ACC112 (cell line): ENCODE data around the gene MYO3B.
"Not testable (repeated sequence)": the region's sequence is repeated elsewhere in the genome, so short reads cannot be mapped to it uniquely, and the experiment has no call there.

ENCODE experiments used
- H2AFZ ChIP-seq: fragments of 200-600 bp; sonication (generic); one replicate; pipeline ENCODE4 v1.6.0; 2017; ENCODE audit warnings: antibody characterized with exemption, low read length; ENCODE audit not compliant: unreplicated experiment
- H3K27ac ChIP-seq: fragments of 200-600 bp; sonication (generic); 2 replicates; pipeline ENCODE4 v1.5.1; 2014; ENCODE audit warnings: low read depth, mild to moderate bottlenecking, antibody characterized with exemption, low read length, moderate library complexity
- H3K27me3 ChIP-seq: fragments of 200-600 bp; sonication (generic); 2 replicates; pipeline ENCODE4 v1.6.1; 2014; ENCODE audit warnings: mild to moderate bottlenecking, antibody characterized with exemption, low read length, moderate library complexity, mixed read lengths; ENCODE audit not compliant: insufficient read depth
- H3K36me3 ChIP-seq: fragments of 200-600 bp; sonication (generic); 2 replicates; pipeline ENCODE4 v1.6.1; 2016; ENCODE audit warnings: mild to moderate bottlenecking, antibody characterized with exemption, low read length, moderate library complexity, mixed read lengths; ENCODE audit not compliant: insufficient read depth
- H3K4me1 ChIP-seq: fragments of 200-600 bp; sonication (generic); one replicate; pipeline ENCODE4 v1.6.1; 2016; ENCODE audit warnings: low read length, mixed read lengths; ENCODE audit not compliant: insufficient read depth, unreplicated experiment, control insufficient read depth
- H3K4me3 ChIP-seq: fragments of 200-600 bp; sonication (generic); 2 replicates; pipeline ENCODE4 v1.5.1; 2014; ENCODE audit warnings: mild to moderate bottlenecking, low read depth, low read length
- H3K79me2 ChIP-seq: fragments of 200-600 bp; sonication (generic); one replicate; pipeline ENCODE4 v1.6.0; 2016; ENCODE audit warnings: low read length; ENCODE audit not compliant: control insufficient read depth, unreplicated experiment, insufficient read depth

Gene MYO3B

GRCh38 chr2:170467568-170468422 is 289.8 kb downstream of the MYO3B start:
- Histone ChIP-seq H3K36me3 (no peaks in the 10 kb centered on the region), H2AFZ (no peak overlapping the region), H3K79me2 (no peaks in the 10 kb centered on the region), H3K27me3 (no peaks in the 10 kb centered on the region), H3K4me3 (no peak overlapping the region), H3K27ac (peak overlapping the region; percentile 19; the same call in 1 of the 2 replicates), H3K4me1 (peaks cover 5% of the 10 kb centered on the region)

GRCh38 chr2:170468557-170468956 is 290.6 kb downstream of the MYO3B start:
- no peaks in the 10 kb centered on the region for H3K79me2 ChIP-seq
- no peaks in the 10 kb centered on the region for H3K27me3 ChIP-seq
- peaks cover 5% of the 10 kb centered on the region for H3K4me1 ChIP-seq
- H3K36me3 ChIP-seq = no peaks in the 10 kb centered on the region
- no peak overlapping the region for H3K4me3 ChIP-seq
- no peak overlapping the region for H3K27ac ChIP-seq
- no peak overlapping the region for H2AFZ ChIP-seq

- H3K4me1 ChIP-seq, H3K79me2 ChIP-seq, H3K27me3 ChIP-seq, H3K4me3 ChIP-seq, H3K36me3 ChIP-seq, H3K27ac ChIP-seq, H2AFZ ChIP-seq: not testable (repeated sequence)
Measured at GRCh38 chr2:170472498-170472897, 294.6 kb downstream of the MYO3B start.

GRCh38 chr2:170475878-170476277 is 297.9 kb downstream of the MYO3B start:
- Histone ChIP-seq H3K79me2 (no peaks in the 10 kb centered on the region), H3K27me3 (0 out of 2 replicates have a peak, but pooled peaks cover 8% of the 10 kb centered on the region), H3K4me1 (no peaks in the 10 kb centered on the region), H3K4me3 (no peak overlapping the region), H3K27ac (no peak overlapping the region), H3K36me3 (no peaks in the 10 kb centered on the region), H2AFZ (no peak overlapping the region)

GRCh38 chr2:170477630-170478029 is 299.7 kb downstream of the MYO3B start:
- H2AFZ ChIP-seq = no peak overlapping the region
- no peaks in the 10 kb centered on the region for H3K36me3 ChIP-seq
- H3K27me3 ChIP-seq = 0 out of 2 replicates have a peak, but pooled peaks cover 8% of the 10 kb centered on the region
- no peaks in the 10 kb centered on the region for H3K4me1 ChIP-seq
- no peak overlapping the region for H3K4me3 ChIP-seq
- H3K27ac ChIP-seq = no peak overlapping the region
- H3K79me2 ChIP-seq = no peaks in the 10 kb centered on the region

GRCh38 chr2:170481201-170481600 is 303.3 kb downstream of the MYO3B start:
- H3K27me3 ChIP-seq = 0 out of 2 replicates have a peak, but pooled peaks cover 3% of the 10 kb centered on the region
- no peaks in the 10 kb centered on the region for H3K4me1 ChIP-seq
- no peaks in the 10 kb centered on the region for H3K79me2 ChIP-seq
- H3K4me3 ChIP-seq = no peak overlapping the region
- no peaks in the 10 kb centered on the region for H3K36me3 ChIP-seq
- H2AFZ ChIP-seq = no peak overlapping the region
- no peak overlapping the region for H3K27ac ChIP-seq

GRCh38 chr2:170484552-170484951 is 306.6 kb downstream of the MYO3B start:
- peaks cover 3% of the 10 kb centered on the region; the same call in 1 of the 2 replicates for H3K27me3 ChIP-seq
- H3K79me2 ChIP-seq = no peaks in the 10 kb centered on the region
- H2AFZ ChIP-seq = no peak overlapping the region
- H3K36me3 ChIP-seq = no peaks in the 10 kb centered on the region
- H3K4me3 ChIP-seq = no peak overlapping the region
- H3K4me1 ChIP-seq = no peaks in the 10 kb centered on the region
- no peak overlapping the region for H3K27ac ChIP-seq

- no peak overlapping the region for H3K27ac ChIP-seq
- no peaks in the 10 kb centered on the region for H3K79me2 ChIP-seq
- no peaks in the 10 kb centered on the region for H3K36me3 ChIP-seq
- no peak overlapping the region for H3K4me3 ChIP-seq
- H3K27me3 ChIP-seq = peaks cover 3% of the 10 kb centered on the region; the same call in 1 of the 2 replicates
- H3K4me1 ChIP-seq = no peaks in the 10 kb centered on the region
- no peak overlapping the region for H2AFZ ChIP-seq
Measured at GRCh38 chr2:170485254-170486026, 307.5 kb downstream of the MYO3B start.

GRCh38 chr2:170486730-170487129 is 308.8 kb downstream of the MYO3B start:
- Histone ChIP-seq H3K27ac (no peak overlapping the region), H3K4me3 (no peak overlapping the region), H3K36me3 (no peaks in the 10 kb centered on the region)

GRCh38 chr2:170488807-170489206 is 310.9 kb downstream of the MYO3B start:
- Histone ChIP-seq H3K79me2 (no peaks in the 10 kb centered on the region), H3K27me3 (peaks cover 3% of the 10 kb centered on the region; the same call in 1 of the 2 replicates), H3K27ac (no peak overlapping the region), H3K36me3 (no peaks in the 10 kb centered on the region), H3K4me3 (no peak overlapping the region), H2AFZ (no peak overlapping the region), H3K4me1 (peaks cover 6% of the 10 kb centered on the region)

More at GRCh38 chr2:170486730-170487129, 308.8 kb downstream of the MYO3B start:
- no peaks in the 10 kb centered on the region for H3K4me1 ChIP-seq
- peaks cover 3% of the 10 kb centered on the region; the same call in 1 of the 2 replicates for H3K27me3 ChIP-seq
- no peak overlapping the region for H2AFZ ChIP-seq
- no peaks in the 10 kb centered on the region for H3K79me2 ChIP-seq
